ENCODE results near the gene CKM.

CKM gene

GRCh38 chr19:45298264-45298663 lies 24.4 kb downstream of the CKM start:
- Histone ChIP-seq H3K27me3 (ENCODE audit: insufficient read depth, low read depth, severe bottlenecking) (no peaks in the 10 kb centered on the region), H3K27ac (no peak overlapping the region), H3K36me3 (peaks cover 14% of the 10 kb centered on the region), H3K9me3 (ENCODE audit: severe bottlenecking) (peaks cover 1% of the 10 kb centered on the region), H3K4me3 (ENCODE audit: low read depth, low read length) (no peak overlapping the region)
- TF ChIP-seq, protein P1, sequence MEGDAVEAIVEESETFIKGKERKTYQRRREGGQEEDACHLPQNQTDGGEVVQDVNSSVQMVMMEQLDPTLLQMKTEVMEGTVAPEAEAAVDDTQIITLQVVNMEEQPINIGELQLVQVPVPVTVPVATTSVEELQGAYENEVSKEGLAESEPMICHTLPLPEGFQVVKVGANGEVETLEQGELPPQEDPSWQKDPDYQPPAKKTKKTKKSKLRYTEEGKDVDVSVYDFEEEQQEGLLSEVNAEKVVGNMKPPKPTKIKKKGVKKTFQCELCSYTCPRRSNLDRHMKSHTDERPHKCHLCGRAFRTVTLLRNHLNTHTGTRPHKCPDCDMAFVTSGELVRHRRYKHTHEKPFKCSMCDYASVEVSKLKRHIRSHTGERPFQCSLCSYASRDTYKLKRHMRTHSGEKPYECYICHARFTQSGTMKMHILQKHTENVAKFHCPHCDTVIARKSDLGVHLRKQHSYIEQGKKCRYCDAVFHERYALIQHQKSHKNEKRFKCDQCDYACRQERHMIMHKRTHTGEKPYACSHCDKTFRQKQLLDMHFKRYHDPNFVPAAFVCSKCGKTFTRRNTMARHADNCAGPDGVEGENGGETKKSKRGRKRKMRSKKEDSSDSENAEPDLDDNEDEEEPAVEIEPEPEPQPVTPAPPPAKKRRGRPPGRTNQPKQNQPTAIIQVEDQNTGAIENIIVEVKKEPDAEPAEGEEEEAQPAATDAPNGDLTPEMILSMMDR (IDR thresholded peaks at IDR 0.05; ENCODE audit: low read depth, low read length), result no peak
- DNase-seq, result no peak

DNA sequence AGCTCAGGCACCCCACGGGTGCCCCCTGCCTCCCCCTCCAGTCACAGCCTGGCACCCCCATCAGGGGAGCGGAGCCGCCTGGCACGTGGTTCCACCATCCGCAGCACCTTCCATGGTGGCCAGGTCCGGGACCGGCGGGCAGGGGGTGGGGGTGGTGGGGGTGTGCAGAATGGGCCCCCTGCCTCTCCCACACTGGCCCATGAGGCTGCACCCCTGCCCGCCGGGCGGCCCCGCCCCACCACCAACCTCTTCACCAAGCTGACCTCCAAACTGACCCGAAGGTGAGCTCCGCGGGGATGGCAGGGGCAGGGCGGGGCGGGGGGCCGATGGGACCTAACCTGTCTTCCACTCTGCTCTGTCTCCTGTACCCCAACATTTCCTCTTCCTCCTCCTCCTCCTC lies 25.0 kb downstream of the CKM start:
- peaks cover 6% of the 10 kb centered on the region for H3K9me3 ChIP-seq (ENCODE audit: severe bottlenecking)
- no peak overlapping the region for H3K4me3 ChIP-seq (ENCODE audit: low read depth, low read length)
- no peak for DNase-seq
- H3K27me3 ChIP-seq (ENCODE audit: insufficient read depth, low read depth, severe bottlenecking), result no peaks in the 10 kb centered on the region
- TF ChIP-seq, protein P1 (IDR thresholded peaks at IDR 0.05; ENCODE audit: low read depth, low read length), result no peak
- no peak overlapping the region for H3K27ac ChIP-seq
- H3K36me3 ChIP-seq, result peaks cover 14% of the 10 kb centered on the region

- H3K4me3 ChIP-seq (ENCODE audit: low read depth, low read length), result no peak overlapping the region
- H3K27me3 ChIP-seq (ENCODE audit: insufficient read depth, low read depth, severe bottlenecking), result no peaks in the 10 kb centered on the region
- DNase-seq, result no peak
- no peak overlapping the region for H3K27ac ChIP-seq
- H3K9me3 ChIP-seq (ENCODE audit: severe bottlenecking), result peaks cover 6% of the 10 kb centered on the region
- TF ChIP-seq, protein P1 (IDR thresholded peaks at IDR 0.05; ENCODE audit: low read depth, low read length), result no peak
- H3K36me3 ChIP-seq, result peaks cover 21% of the 10 kb centered on the region
Measured at GRCh38 chr19:45296355-45296754, 26.3 kb downstream of the CKM start.

- Histone ChIP-seq H3K9me3 (ENCODE audit: severe bottlenecking) (peaks cover 6% of the 10 kb centered on the region), H3K36me3 (peaks cover 21% of the 10 kb centered on the region), H3K4me3 (ENCODE audit: low read depth, low read length) (no peak overlapping the region), H3K27ac (no peak overlapping the region), H3K27me3 (ENCODE audit: insufficient read depth, low read depth, severe bottlenecking) (no peaks in the 10 kb centered on the region)
- TF ChIP-seq, protein P1 (IDR thresholded peaks at IDR 0.05; ENCODE audit: low read depth, low read length), result no peak
- DNase-seq, result no peak
Measured at GRCh38 chr19:45295873-45296272, 26.8 kb downstream of the CKM start.

DNA sequence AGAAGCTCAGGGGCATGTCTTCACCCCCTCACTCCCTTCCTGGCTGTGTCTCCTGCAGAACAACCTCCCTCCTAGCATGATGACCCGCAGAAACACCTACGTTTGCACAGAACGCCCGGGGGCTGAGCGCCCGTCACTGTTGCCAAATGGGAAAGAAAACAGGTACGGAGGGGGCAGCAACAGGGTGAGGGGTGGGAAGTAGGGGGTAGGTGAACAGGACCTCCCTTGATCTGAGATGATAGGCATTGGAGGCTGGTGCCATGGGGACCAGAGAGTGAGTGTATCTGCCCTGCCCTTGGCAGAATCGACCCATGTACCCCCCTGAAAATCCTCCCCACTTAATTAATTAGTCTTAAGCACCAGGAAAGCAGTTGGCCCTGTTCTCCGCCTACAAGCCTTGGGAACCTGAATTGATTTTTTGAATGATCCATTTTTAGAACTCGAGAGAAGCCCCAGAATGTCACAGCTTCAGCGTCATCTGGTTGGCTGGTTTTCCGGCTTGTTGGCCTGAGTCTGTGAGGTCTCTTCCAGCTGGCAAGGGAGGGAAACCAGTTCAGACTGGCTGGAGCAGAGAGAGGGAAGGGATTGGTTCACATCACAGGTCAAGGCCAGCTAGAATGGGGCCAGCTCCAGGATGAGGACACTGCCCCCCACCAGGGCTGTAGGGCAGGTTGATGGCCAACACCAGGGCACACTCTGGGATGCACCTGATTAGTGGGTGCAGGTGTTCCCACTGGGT lies 28.2 kb downstream of the CKM start:
- Histone ChIP-seq H3K9me3 (ENCODE audit: severe bottlenecking) (peaks cover 6% of the 10 kb centered on the region), H3K27me3 (ENCODE audit: insufficient read depth, low read depth, severe bottlenecking) (no peaks in the 10 kb centered on the region), H3K4me3 (ENCODE audit: low read depth, low read length) (no peak overlapping the region), H3K27ac (peak overlapping the region; percentile 38; the same call in 1 of the 2 replicates), H3K36me3 (peaks cover 20% of the 10 kb centered on the region)
- TF ChIP-seq, protein P1 (IDR thresholded peaks at IDR 0.05; ENCODE audit: low read depth, low read length), result no peak
- DNase-seq, result peak; percentile 23

DNA sequence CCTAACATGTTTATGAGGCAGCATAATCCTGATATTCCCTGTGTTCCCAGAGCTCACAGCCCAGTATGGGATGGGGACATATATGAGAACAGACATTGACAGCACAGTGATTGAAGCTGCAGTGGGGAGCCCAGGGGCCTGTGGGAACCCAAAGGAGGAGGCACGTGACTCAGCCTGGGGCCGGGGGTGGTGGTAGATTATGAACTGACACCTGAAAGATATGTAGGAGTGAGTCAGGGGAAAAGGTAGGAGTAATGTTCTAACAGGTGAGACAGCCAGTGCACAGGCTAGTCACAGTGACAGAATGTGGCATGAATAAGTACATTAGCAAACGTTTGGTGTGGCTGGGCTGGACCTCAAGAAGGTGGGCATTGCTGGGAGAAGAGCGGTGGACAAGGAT lies 29.0 kb downstream of the CKM start:
- H3K36me3 ChIP-seq, result peaks cover 20% of the 10 kb centered on the region
- no peak for DNase-seq

More for the DNA sequence above, 29.0 kb downstream of the CKM start:
- Histone ChIP-seq H3K9me3 (ENCODE audit: severe bottlenecking) (peaks cover 6% of the 10 kb centered on the region), H3K27ac (no peak overlapping the region), H3K27me3 (ENCODE audit: insufficient read depth, low read depth, severe bottlenecking) (no peaks in the 10 kb centered on the region), H3K4me3 (ENCODE audit: low read depth, low read length) (no peak overlapping the region)
- TF ChIP-seq, protein P1 (IDR thresholded peaks at IDR 0.05; ENCODE audit: low read depth, low read length), result no peak
